ENCODE data around the gene FCAMR. TPM values are rescaled to one million over a fixed set of nuclear protein-coding genes. Genes with fewer than 3 reads are reported as not detected.

Gene FCAMR
- total and polyA plus RNA-seq, 2 experiments from 2014 or later: not detected

GRCh38 chr1:206913766-206914537 lies 56.3 kb downstream of the FCAMR start (continued):
- TF ChIP-seq REST (IDR thresholded peaks at IDR 0.05; ENCODE audit: unreplicated experiment) (no peak), CTCF (conservative IDR thresholded peaks at IDR 0.05; ENCODE audit: low read depth in 2 of 2) (no peak), ZNF331 (CRISPR knock-in tag; IDR thresholded peaks at IDR 0.05; ENCODE audit: low read depth) (no peak), ZNF114 (CRISPR knock-in tag; IDR thresholded peaks at IDR 0.05) (no peak)

GRCh38 chr1:206912445-206913095 lies 57.7 kb downstream of the FCAMR start:
- peaks cover 30% of the 10 kb centered on the region for H3K27me3 ChIP-seq (ENCODE audit: insufficient read depth)
- Mint-ChIP-seq H3K4me3 (no peak overlapping the region), H3K27me3 (ENCODE audit: insufficient read depth, low read depth, poor library complexity) (peaks cover 19% of the 10 kb centered on the region)

More at GRCh38 chr1:206912445-206913095, 57.7 kb downstream of the FCAMR start:
- TF ChIP-seq NANOG (IDR thresholded peaks at IDR 0.05; ENCODE audit: borderline replicate concordance) (no peak), CTCF (conservative IDR thresholded peaks at IDR 0.05; ENCODE audit: low read depth in 2 of 2) (peak; percentile 75 to 89)
- H3K27ac ChIP-seq (ENCODE audit: low read depth): no peak overlapping the region
- peaks cover 4% of the 10 kb centered on the region for H3K4me1 ChIP-seq (ENCODE audit: insufficient read depth)
- H3K4me2 ChIP-seq: no peak overlapping the region
- no peaks in the 10 kb centered on the region for H3K9me3 Mint-ChIP-seq
- H3K36me3 Mint-ChIP-seq (ENCODE audit: low read depth): no peaks in the 10 kb centered on the region
- DNase-seq (ENCODE audit: low spot score) (peak; percentile 82), ATAC-seq (peak; percentile 8; the same call in 2 of the 3 replicates)
- 0 out of 2 replicates have a peak, but pooled peaks cover 4% of the 10 kb centered on the region for H3K9me2 ChIP-seq (ENCODE audit: insufficient read depth)
- H3K4me1 Mint-ChIP-seq: peaks cover 12% of the 10 kb centered on the region; the same call in 2 of the 3 replicates
- H3K79me2 ChIP-seq (replicated peaks; ENCODE audit: insufficient read depth): no peaks in the 10 kb centered on the region
- peaks cover 6% of the 10 kb centered on the region; the same call in 1 of the 2 replicates for H3F3A ChIP-seq (replicated peaks; ENCODE audit: low read depth)
- no peak overlapping the region for H3K27ac Mint-ChIP-seq
- no peaks in the 10 kb centered on the region for H3K36me3 ChIP-seq (ENCODE audit: insufficient read depth)
- no peaks in the 10 kb centered on the region for H4K20me1 ChIP-seq (replicated peaks; ENCODE audit: insufficient read depth)
- peak overlapping the region; percentile 35; the same call in 1 of the 2 replicates for H2AFZ ChIP-seq
- no peak overlapping the region for H3K4me3 ChIP-seq

Data from GM23338 (cell line).